Esophagus squamous epithelium (tissue), 5 donors: ENCODE measurements around the gene TMEM213. TPM values are rescaled to one million over a fixed set of nuclear protein-coding genes. Genes with fewer than 3 reads are reported as not detected.
A peak's percentile ranks its signal among the peaks of the same experiment; 100 is the strongest.

Experiments used
- DNase-seq: peaks from one replicate; lab custom pipeline; 2025; lab: John Stamatoyannopoulos, UW
- H3K27ac ChIP-seq, 4 donors: fragments of 200-600 bp; sonication (generic); one replicate each; pipeline ENCODE4 v1.5.1; 2016 to 2019; ENCODE audit warnings: mild to moderate bottlenecking in 1 of 4
- H3K27me3 ChIP-seq, 4 donors: fragments of 200-600 bp; sonication (generic); 1 replicate in 3 of 4; 2 replicates in 1 of 4; pipeline versions ENCODE4 v1.5.1 to v1.6.0; 2017 to 2021; ENCODE audit warnings: antibody characterized with exemption in 1 of 4
- H3K36me3 ChIP-seq, 3 donors: fragments of 200-600 bp; sonication (generic); one replicate each; pipeline ENCODE4 v1.5.1; 2016 to 2019
- H3K4me1 ChIP-seq, 3 donors: fragments of 200-600 bp; sonication (generic); one replicate each; pipeline ENCODE4 v1.5.1; 2017 to 2019
- H3K4me3 ChIP-seq, 4 donors: fragments of 200-600 bp; sonication (generic); 1 replicate in 3 of 4; 2 replicates in 1 of 4; pipeline ENCODE4 v1.5.1; 2016 to 2019; ENCODE audit warnings: mild to moderate bottlenecking in 2 of 4, moderate library complexity in 1 of 4
- H3K9me3 ChIP-seq, 3 donors: fragments of 200-600 bp; sonication (generic); one replicate each; pipeline ENCODE4 v1.5.1; 2016 to 2019
- CTCF ChIP-seq, 6 experiments: fragments of 450-650 bp in 4 of 6; fragments of 200-600 bp in 2 of 6; sonication (generic) in 2 of 6; IDR thresholded peaks; one replicate each; pipeline ENCODE4 v1.5.1; 2016 to 2019; ENCODE audit warnings: antibody characterized with exemption in 6 of 6, mild to moderate bottlenecking in 4 of 6, moderate library complexity in 4 of 6
- POLR2A ChIP-seq, 4 donors: fragments of 450-650 bp; IDR thresholded peaks; one replicate each; pipeline ENCODE4 v1.6.1; 2017; ENCODE audit warnings: antibody characterized with exemption in 4 of 4, mild to moderate bottlenecking in 4 of 4, moderate library complexity in 3 of 4
- WGBS, 2 donors: methylation state at CpG; one replicate each; pipeline ENCODE4 v1.1.5; 2018; 5-methylcytosine and 5-hydroxymethylcytosine counted together
- intact Hi-C: fragments of 100-400 bp; cut with DNase I; formaldehyde crosslinking; loops from one replicate; pipeline ENCODE4 v1.15.0; 2022
- total RNA-seq, 4 donors: library from RNA; depleted of rRNA; stranded (reverse); fragments of >200 nt; gene quantifications; one replicate each; pipeline ENCODE4 v1.1.0, GENCODE V29; 2016
- donor health status: DM: yes; HTN: yes; CAD: no.

The TMEM213 gene
- total RNA-seq, 4 donors from 2014 or later = 1.3 TPM; not detected in 3

- TF ChIP-seq CTCF (IDR thresholded peaks at IDR 0.05) = no peak
- no peak for TF ChIP-seq POLR2A (IDR thresholded peaks at IDR 0.05)
- H3K27ac ChIP-seq = no peak overlapping the region
- intact Hi-C loops = no loop called here
- no peaks in the 10 kb centered on the region for H3K4me1 ChIP-seq
- WGBS, 2 donors = 88 to 90% methylated on average over 11 of the region's 11 CpGs
- no peaks in the 10 kb centered on the region for H3K36me3 ChIP-seq
- H3K9me3 ChIP-seq = no peaks in the 10 kb centered on the region
- H3K27me3 ChIP-seq = no peaks in the 10 kb centered on the region
- no peak overlapping the region for H3K4me3 ChIP-seq
- no peak for DNase-seq
These were observed 37.3 kb downstream of the TMEM213 start for GRCh38 chr7:138835087-138835486.

GRCh38 chr7:138837627-138838026 is 39.8 kb downstream of the TMEM213 start:
- Histone ChIP-seq H3K36me3 (no peaks in the 10 kb centered on the region), H3K27me3 (no peaks in the 10 kb centered on the region), H3K4me3 (peak overlapping the region in 1 of 4 donors; percentile 43), H3K27ac (no peak overlapping the region), H3K9me3 (no peaks in the 10 kb centered on the region), H3K4me1 (no peaks in the 10 kb centered on the region)
- 26 to 52% methylated on average over 3 to 13 of the region's 13 CpGs for WGBS, 2 donors
- DNase-seq = no peak
- intact Hi-C loops = no loop called here
- no peak for TF ChIP-seq POLR2A (IDR thresholded peaks at IDR 0.05)
- TF ChIP-seq CTCF (IDR thresholded peaks at IDR 0.05) = no peak

GRCh38 chr7:138838166-138838565 is 40.4 kb downstream of the TMEM213 start:
- intact Hi-C loops = no loop called here
- no peak for DNase-seq
- no peaks in the 10 kb centered on the region for H3K27me3 ChIP-seq
- no peak overlapping the region for H3K27ac ChIP-seq
- H3K36me3 ChIP-seq = no peaks in the 10 kb centered on the region
- no peaks in the 10 kb centered on the region for H3K9me3 ChIP-seq
- TF ChIP-seq POLR2A (IDR thresholded peaks at IDR 0.05) = no peak
- TF ChIP-seq CTCF (IDR thresholded peaks at IDR 0.05) = no peak
- H3K4me3 ChIP-seq = peak overlapping the region in 1 of 4 donors; percentile 43
- 81 to 85% methylated on average over 9 of the region's 9 CpGs for WGBS, 2 donors
- H3K4me1 ChIP-seq = no peaks in the 10 kb centered on the region

- no peaks in the 10 kb centered on the region for H3K9me3 ChIP-seq
- no peak overlapping the region for H3K27ac ChIP-seq
- no peak for DNase-seq
- H3K4me3 ChIP-seq = no peak overlapping the region
- intact Hi-C loops = no loop called here
- no peaks in the 10 kb centered on the region for H3K36me3 ChIP-seq
- H3K27me3 ChIP-seq = no peaks in the 10 kb centered on the region
- WGBS, 2 donors = 70 to 82% methylated on average over 5 of the region's 12 CpGs
- H3K4me1 ChIP-seq = no peaks in the 10 kb centered on the region
- TF ChIP-seq CTCF (IDR thresholded peaks at IDR 0.05) = no peak
- TF ChIP-seq POLR2A (IDR thresholded peaks at IDR 0.05) = no peak
These were observed 44.3 kb downstream of the TMEM213 start for GRCh38 chr7:138842111-138842510.

- intact Hi-C loops = no loop called here
- TF ChIP-seq POLR2A (IDR thresholded peaks at IDR 0.05) (no peak), CTCF (IDR thresholded peaks at IDR 0.05) (no peak)
These were observed 46.1 kb downstream of the TMEM213 start for GRCh38 chr7:138843632-138844580.

More at GRCh38 chr7:138843632-138844580, 46.1 kb downstream of the TMEM213 start:
- Histone ChIP-seq H3K4me1 (no peaks in the 10 kb centered on the region), H3K36me3 (no peaks in the 10 kb centered on the region), H3K27me3 (no peaks in the 10 kb centered on the region), H3K4me3 (no peak overlapping the region), H3K9me3 (no peaks in the 10 kb centered on the region), H3K27ac (no peak overlapping the region)
- no peak for DNase-seq
- WGBS, 2 donors = 72 to 78% methylated on average over 8 to 11 of the region's 20 CpGs
